Spinal cord (tissue), 10 donors: Measurements from ENCODE around the gene ALKBH5. TPM values are rescaled to one million over a fixed set of nuclear protein-coding genes. Genes with fewer than 3 reads are reported as not detected.

Experiments used
- DNase-seq, 6 donors: peaks; one replicate each; pipeline versions ENCODE4 v3.0.0 to v3.0.0-alpha.2; 2013 to 2015; ENCODE audit warnings: low spot score in 6 of 6, low read depth in 4 of 6
- H3K27ac ChIP-seq: one replicate; pipeline ENCODE4 v1.5.1; 2013; ENCODE audit warnings: low read depth, low read length, control low read depth
- H3K27me3 ChIP-seq: one replicate; pipeline ENCODE4 v1.6.1; 2013; ENCODE audit warnings: low read length; ENCODE audit not compliant: control insufficient read depth, insufficient read depth
- H3K36me3 ChIP-seq: one replicate; pipeline ENCODE4 v1.6.1; 2013; ENCODE audit warnings: low read length; ENCODE audit not compliant: control insufficient read depth, insufficient read depth
- H3K4me1 ChIP-seq: one replicate; pipeline ENCODE4 v1.6.1; 2013; ENCODE audit warnings: low read length; ENCODE audit not compliant: control insufficient read depth, insufficient read depth
- H3K4me3 ChIP-seq: one replicate; pipeline ENCODE4 v1.5.1; 2013; ENCODE audit warnings: low read depth, low read length, control low read depth
- H3K9me3 ChIP-seq: one replicate; pipeline ENCODE4 v1.6.1; 2013; ENCODE audit warnings: low read length; ENCODE audit not compliant: control insufficient read depth, insufficient read depth
- WGBS: methylation state at CpG from one replicate; pipeline ENCODE4 v1.1.5; 2013; ENCODE audit warnings: missing lambda C conversion rate; ENCODE audit not compliant: insufficient coverage; 5-methylcytosine and 5-hydroxymethylcytosine counted together
- polyA plus RNA-seq, 2 donors: library from polyadenylated mRNA; unstranded; fragments of 120-200 nt; gene quantifications; one replicate each; pipeline ENCODE4 v1.2.1, GENCODE V29; 2013; ENCODE audit not compliant: insufficient read length in 2 of 2
- total RNA-seq, 2 donors: library from RNA; depleted of rRNA in 1 of 2; stranded (reverse); fragments of 120-200 nt in 1 of 2; fragments of >200 nt in 1 of 2; gene quantifications; one replicate each; pipeline versions ENCODE4 v1.2.3 to v1.2.4, GENCODE V29; 2013 to 2014
- donor health status: healthy.

The ALKBH5 gene
- total and polyA plus RNA-seq, 4 donors: 70.8 to 79.3 (median 72.8) TPM

DNA sequence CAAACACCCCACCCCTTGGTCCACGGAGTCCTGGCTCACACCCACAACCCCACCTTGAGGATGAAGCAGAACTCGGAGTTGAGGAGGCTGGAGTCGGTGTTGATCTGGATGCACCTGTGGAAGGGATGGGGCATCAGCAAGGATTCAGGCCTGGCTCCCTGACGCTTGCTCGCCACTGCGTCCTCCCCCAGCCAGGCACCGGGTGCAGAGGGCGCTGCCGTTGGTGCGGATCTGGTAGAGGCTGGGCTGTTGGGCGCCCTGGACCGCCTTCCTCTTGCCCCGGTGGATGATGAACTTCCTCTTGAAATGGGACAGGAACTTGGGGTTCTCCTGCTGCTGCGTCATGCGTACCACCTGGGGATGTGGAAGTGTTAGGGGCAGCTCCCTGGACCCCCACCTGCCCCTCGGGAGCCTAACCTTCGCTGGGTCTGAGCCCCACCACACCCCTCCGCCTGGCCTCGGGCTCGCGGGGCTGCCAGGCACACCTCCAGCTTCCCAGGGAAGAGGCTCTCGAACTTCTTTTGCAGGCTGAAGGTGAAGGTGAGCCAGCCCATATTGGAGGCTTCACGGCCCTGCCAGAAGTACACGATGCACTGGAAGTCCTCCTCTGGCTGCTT, 62.6 kb downstream of the ALKBH5 start:
- Histone ChIP-seq H3K4me3 (no peak overlapping the region), H3K9me3 (no peaks in the 10 kb centered on the region), H3K27me3 (no peaks in the 10 kb centered on the region), H3K4me1 (peaks cover 14% of the 10 kb centered on the region), H3K27ac (no peak overlapping the region), H3K36me3 (peaks cover 93% of the 10 kb centered on the region)
- 90% methylated on average over 22 of the region's 24 CpGs for WGBS
- DNase-seq: no peak

DNA sequence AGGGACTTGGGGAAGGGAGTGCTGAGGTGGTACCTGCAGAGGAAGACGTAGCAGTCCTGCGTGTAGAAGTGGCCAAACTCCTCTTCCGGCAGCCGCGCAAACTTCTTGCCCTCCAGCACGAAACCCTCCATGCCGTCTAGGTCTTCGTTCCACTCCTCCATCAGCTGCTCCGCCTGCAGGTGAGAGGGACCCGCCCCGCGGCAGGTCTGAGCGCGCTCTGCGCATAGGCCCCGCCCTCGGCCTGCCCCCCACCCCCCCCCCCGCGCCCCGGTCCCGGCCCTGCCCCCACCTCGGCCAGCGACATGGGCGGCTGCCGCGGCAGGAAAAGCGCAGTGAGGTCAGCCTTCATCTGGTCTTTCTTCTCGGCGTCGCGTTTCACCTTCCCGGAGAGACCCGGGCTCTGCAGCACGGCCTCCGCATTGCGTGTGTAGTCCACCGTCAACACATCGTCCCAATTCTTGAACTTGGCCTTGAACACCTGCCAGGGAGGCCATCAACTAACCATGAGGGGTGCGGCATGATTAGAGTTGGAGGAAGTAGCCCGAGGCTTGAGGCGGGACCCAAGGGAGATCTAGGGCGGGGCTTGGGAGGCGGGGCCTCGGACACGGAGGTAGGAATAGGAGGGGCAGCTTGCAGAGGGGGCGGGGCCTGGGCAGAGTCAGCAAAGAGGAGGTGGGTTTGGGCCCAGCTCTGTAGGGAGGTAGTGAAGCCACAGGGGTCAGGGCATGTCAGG, 63.4 kb downstream of the ALKBH5 start:
- no peaks in the 10 kb centered on the region for H3K27me3 ChIP-seq
- H3K9me3 ChIP-seq: no peaks in the 10 kb centered on the region
- H3K27ac ChIP-seq: no peak overlapping the region
- 44% methylated on average over 31 of the region's 46 CpGs for WGBS
- no peak overlapping the region for H3K4me3 ChIP-seq
- peak in 2 of 6 donors; percentile 36 to 41 for DNase-seq
- peaks cover 14% of the 10 kb centered on the region for H3K4me1 ChIP-seq
- peaks cover 93% of the 10 kb centered on the region for H3K36me3 ChIP-seq

DNA sequence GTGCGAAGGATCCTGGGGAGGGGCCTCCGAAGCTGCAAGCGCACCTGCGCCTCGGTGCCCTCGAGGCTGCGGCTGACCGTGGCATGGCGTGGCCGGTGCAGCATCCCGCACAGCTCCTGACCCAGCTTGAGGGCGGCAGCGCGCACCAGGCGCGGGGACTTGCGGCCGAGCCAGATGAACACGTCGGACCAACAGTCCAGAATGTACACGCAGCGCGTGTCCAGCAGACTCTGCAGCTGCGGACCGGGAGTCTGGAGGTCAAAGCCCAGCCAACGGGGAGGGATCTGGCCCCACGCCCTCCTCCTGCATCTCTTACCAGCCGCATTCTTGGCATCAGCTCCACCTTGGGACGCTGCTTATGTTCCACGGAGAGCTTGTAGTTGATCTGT, 64.0 kb downstream of the ALKBH5 start:
- H3K4me1 ChIP-seq: peaks cover 14% of the 10 kb centered on the region
- no peak overlapping the region for H3K27ac ChIP-seq
- 87% methylated on average over 26 of the region's 30 CpGs for WGBS
- no peak overlapping the region for H3K4me3 ChIP-seq
- peaks cover 93% of the 10 kb centered on the region for H3K36me3 ChIP-seq
- H3K9me3 ChIP-seq: no peaks in the 10 kb centered on the region
- DNase-seq: no peak
- H3K27me3 ChIP-seq: no peaks in the 10 kb centered on the region

DNA sequence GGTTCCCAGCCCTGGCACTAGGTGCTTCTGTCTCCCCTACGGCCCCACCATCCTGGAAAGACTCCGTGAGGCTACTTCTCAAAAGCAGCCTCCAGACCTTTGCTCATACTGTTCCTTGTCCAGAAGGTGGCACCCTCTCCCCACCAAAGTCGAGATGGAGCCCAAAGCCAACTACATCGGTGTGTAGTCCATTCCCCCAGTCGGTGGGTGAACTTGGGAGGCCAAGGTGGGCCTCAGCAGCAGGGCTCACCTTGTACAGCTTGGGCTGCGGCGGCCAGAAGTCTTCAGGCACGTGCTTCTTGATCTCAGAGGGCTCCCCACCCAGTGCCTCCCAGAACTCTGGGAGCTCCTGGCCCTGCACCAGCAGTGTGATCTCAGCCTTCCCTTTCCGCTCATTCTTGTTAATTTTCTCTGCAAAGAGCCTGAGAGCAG, 64.7 kb downstream of the ALKBH5 start:
- Histone ChIP-seq H3K36me3 (peaks cover 94% of the 10 kb centered on the region), H3K9me3 (no peaks in the 10 kb centered on the region), H3K4me1 (peaks cover 14% of the 10 kb centered on the region), H3K27ac (no peak overlapping the region), H3K27me3 (no peaks in the 10 kb centered on the region), H3K4me3 (no peak overlapping the region)
- DNase-seq: peak in 4 of 6 donors; percentile 50 to 89 (median 76)
- WGBS: 27% methylated on average over 9 of the region's 9 CpGs

DNA sequence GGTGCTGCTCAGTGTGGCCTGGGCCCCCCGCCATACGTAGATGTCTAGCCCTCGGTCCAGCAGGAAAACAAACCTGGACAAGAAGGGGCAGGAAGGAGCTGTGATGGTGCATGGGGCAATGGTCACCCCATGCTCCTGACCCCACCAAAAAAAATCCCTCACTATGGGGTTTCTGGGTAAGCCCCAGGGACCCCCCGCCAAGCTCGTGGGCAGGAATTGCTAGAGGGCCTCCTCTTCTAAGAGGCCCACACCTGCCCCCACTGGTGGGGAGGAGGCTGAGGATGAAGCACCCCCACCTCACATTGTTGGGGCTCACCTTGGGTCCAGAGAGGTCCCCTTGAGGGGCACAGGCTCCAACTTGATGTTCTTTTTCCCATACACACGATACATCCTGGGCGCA, 65.2 kb downstream of the ALKBH5 start:
- peaks cover 14% of the 10 kb centered on the region for H3K4me1 ChIP-seq
- no peak for DNase-seq
- peaks cover 94% of the 10 kb centered on the region for H3K36me3 ChIP-seq
- no peaks in the 10 kb centered on the region for H3K9me3 ChIP-seq
- H3K27me3 ChIP-seq: no peaks in the 10 kb centered on the region
- H3K27ac ChIP-seq: no peak overlapping the region
- 93% methylated on average over 2 of the region's 7 CpGs for WGBS
- H3K4me3 ChIP-seq: no peak overlapping the region

DNA sequence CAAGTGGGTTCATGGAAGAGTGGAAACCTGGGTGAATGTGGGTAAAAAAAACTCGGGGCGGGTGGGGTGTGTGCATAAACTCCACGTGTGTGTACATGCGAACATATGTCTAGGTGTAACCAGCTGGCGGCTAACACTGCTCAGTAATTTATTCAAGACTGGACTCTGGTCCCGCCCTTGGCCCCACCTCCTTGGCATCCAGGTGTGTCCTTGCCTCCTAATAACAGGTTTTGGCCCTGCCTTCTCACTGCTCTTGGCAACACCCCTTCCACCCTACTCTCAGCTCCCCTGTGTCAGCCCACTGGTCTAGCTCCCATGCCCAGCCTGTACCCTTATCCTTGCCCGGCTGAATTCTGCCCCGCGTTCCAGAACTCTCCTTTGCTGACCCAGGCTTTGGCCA, 66.6 kb downstream of the ALKBH5 start:
- H3K27ac ChIP-seq: no peak overlapping the region
- peaks cover 14% of the 10 kb centered on the region for H3K4me1 ChIP-seq
- H3K27me3 ChIP-seq: no peaks in the 10 kb centered on the region
- H3K4me3 ChIP-seq: no peak overlapping the region
- WGBS: 90% methylated on average over 9 of the region's 9 CpGs
- no peak for DNase-seq
- H3K9me3 ChIP-seq: no peaks in the 10 kb centered on the region
- H3K36me3 ChIP-seq: peaks cover 97% of the 10 kb centered on the region

DNA sequence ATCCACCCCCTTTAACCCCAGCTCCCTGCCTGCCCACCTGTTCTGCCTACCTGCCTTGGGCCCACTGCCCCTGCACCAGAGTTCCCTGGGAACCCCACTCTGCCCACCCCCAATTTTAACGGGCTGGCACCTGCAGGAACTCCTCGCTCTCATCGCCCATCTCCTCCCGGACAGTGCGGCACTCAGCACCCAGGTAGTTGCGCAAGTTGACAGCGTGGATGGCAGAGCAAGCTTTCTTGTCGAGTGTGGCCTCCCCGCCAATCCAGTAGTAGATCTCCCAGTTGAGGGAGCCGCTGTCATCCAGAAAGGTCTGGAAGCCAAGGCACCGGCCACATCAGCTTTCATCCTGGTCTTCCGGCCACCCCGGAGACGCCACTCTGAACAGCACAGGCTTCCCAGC, 67.1 kb downstream of the ALKBH5 start:
- Histone ChIP-seq H3K36me3 (peaks cover 97% of the 10 kb centered on the region), H3K4me3 (no peak overlapping the region), H3K9me3 (no peaks in the 10 kb centered on the region), H3K27ac (no peak overlapping the region), H3K27me3 (no peaks in the 10 kb centered on the region), H3K4me1 (peaks cover 14% of the 10 kb centered on the region)
- 96% methylated on average over 14 of the region's 14 CpGs for WGBS
- DNase-seq: no peak

DNA sequence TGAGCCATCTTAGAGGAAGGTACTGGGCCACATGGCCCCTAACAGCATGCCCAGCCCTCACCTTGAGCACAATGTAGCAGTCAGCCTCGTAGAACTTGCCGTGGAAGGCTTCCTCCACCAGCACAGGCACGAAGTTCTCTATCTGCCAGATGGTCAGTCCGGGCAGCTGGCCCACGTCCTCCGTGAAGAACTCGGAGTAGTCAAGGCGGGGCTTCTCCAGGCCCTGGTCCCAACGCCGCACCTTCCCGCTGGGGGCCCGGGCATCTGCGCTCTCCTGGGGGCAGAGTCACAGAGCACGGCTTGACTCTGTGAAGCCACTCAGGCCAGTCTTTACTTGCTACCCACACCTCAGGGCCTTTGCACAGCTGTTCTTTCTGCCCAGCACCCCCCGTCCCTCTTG, 67.6 kb downstream of the ALKBH5 start:
- Histone ChIP-seq H3K9me3 (no peaks in the 10 kb centered on the region), H3K36me3 (peaks cover 97% of the 10 kb centered on the region), H3K27ac (no peak overlapping the region), H3K4me3 (no peak overlapping the region), H3K27me3 (no peaks in the 10 kb centered on the region), H3K4me1 (peaks cover 14% of the 10 kb centered on the region)
- WGBS: 91% methylated on average over 15 of the region's 15 CpGs
- DNase-seq: no peak

DNA sequence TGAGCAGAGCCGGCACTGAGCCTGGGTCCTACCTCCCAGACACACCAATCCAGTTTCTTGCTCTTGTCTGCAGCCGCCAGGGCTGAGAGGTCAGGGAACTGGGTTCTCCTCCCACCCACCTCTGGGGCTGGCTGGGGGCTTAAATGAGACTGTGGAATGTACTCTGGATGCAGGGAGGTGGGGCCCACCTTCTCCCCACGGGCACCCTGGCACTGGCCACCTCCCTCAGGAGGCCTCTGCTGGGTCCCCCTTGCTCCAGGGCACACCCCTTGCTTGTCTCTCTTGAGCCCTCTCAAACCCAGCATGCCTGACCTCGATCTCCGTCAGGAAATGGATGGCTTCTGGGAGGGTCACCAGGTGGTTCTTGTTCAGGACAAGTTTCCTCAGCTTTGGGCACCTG, 68.5 kb downstream of the ALKBH5 start:
- 100% methylated on average over 2 of the region's 5 CpGs for WGBS
- no peaks in the 10 kb centered on the region for H3K27me3 ChIP-seq
- H3K4me3 ChIP-seq: no peak overlapping the region
- no peak for DNase-seq
- peaks cover 20% of the 10 kb centered on the region for H3K4me1 ChIP-seq
- H3K36me3 ChIP-seq: peaks cover 98% of the 10 kb centered on the region
- no peaks in the 10 kb centered on the region for H3K9me3 ChIP-seq
- H3K27ac ChIP-seq: no peak overlapping the region
